HL-60 (cell line): ENCODE measurements around the gene ARPC1A.

Experiments
- CTCF ChIP-seq: IDR thresholded peaks from one replicate; pipeline ENCODE4 v1.5.1; 2011; ENCODE audit warnings: low read length, control low read depth, inconsistent platforms; ENCODE audit not compliant: insufficient read depth
- SPI1 ChIP-seq: IDR thresholded peaks from 2 replicates; pipeline ENCODE4 v1.6.1; 2012; ENCODE audit warnings: low read depth, mild to moderate bottlenecking, borderline replicate concordance

GRCh38 chr7:99389772-99390171, 64.1 kb downstream of the ARPC1A start:
- TF ChIP-seq CTCF (no peak), SPI1 (no peak)
